ENCODE measurements around the gene CYP27A1. TPM values are rescaled to one million over a fixed set of nuclear protein-coding genes. Genes with fewer than 3 reads are reported as not detected.

Gene CYP27A1
- total and polyA plus RNA-seq, 12 donors: 29.1 to 124 (median 81.0) TPM

DNA sequence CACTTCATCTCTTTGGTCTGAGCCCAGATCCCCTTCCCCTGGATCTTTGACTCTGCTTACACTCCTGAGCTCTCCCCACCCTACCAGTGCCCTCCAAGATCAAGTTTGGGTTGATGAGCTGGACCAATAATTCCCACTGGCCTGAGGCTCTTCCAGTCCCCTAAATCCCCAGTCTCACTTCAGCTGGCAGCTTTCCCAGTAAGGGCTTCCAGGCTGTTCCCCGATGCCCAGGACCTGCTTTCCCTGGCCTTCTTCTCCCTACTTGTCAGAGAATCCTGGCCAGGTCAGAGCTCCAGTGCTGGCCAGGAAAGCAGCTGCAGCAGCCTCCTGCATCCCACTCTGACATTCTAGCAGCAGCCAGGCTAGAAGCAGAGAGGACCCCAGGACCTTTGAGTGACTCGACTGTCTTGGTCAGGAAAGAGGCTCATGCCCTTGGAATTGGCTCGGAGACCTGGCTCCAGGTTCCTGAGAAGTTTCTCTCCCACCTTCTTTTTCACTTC, 81.1 kb downstream of the CYP27A1 start:
- Histone ChIP-seq H3K4me3 (no peak overlapping the region), H3K36me3 (replicated peaks in 1 of 2) (no peaks in the 10 kb centered on the region), H3K9me3 (replicated peaks in 1 of 3) (no peaks in the 10 kb centered on the region), H3K27ac (no peak overlapping the region), H3K27me3 (peaks cover 40% of the 10 kb centered on the region), H3K4me1 (replicated peaks in 1 of 2) (peaks cover 0 to 13% of the 10 kb centered on the region in 2 donors)
- no peak for DNase-seq
- intact Hi-C loops (cut with DNase I): no loop called here
- TF ChIP-seq POLR2A (IDR thresholded peaks at IDR 0.05): no peak
- TF ChIP-seq, protein P1, sequence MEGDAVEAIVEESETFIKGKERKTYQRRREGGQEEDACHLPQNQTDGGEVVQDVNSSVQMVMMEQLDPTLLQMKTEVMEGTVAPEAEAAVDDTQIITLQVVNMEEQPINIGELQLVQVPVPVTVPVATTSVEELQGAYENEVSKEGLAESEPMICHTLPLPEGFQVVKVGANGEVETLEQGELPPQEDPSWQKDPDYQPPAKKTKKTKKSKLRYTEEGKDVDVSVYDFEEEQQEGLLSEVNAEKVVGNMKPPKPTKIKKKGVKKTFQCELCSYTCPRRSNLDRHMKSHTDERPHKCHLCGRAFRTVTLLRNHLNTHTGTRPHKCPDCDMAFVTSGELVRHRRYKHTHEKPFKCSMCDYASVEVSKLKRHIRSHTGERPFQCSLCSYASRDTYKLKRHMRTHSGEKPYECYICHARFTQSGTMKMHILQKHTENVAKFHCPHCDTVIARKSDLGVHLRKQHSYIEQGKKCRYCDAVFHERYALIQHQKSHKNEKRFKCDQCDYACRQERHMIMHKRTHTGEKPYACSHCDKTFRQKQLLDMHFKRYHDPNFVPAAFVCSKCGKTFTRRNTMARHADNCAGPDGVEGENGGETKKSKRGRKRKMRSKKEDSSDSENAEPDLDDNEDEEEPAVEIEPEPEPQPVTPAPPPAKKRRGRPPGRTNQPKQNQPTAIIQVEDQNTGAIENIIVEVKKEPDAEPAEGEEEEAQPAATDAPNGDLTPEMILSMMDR (IDR thresholded peaks at IDR 0.05): no peak
- WGBS, 4 donors: 71 to 89% (median 80%) methylated on average over 3 of the region's 3 CpGs

Small RNA genes within 50 kb of the gene (microRNA-seq; reads per million reads assigned to microRNA genes)
- 0 reads per million in 3 donors for gene MIR9500

Other genes with a start within 250 kb of the CYP27A1 start
- gene USP37, start 213.8 kb upstream of the CYP27A1 start, total RNA-seq: 10 to 100 TPM in 7 of 9 donors, 1 to 10 TPM in 2; 4.8 to 30.7 (median 14.0) TPM
- gene USP37, start 213.8 kb upstream of the CYP27A1 start, polyA plus RNA-seq: 1 to 10 TPM; 2.5 to 8.3 (median 3.3) TPM
- gene CNOT9, start 213.3 kb upstream of the CYP27A1 start, total RNA-seq: 10 to 100 TPM; 28.6 to 58.5 (median 39.5) TPM
- gene CNOT9, start 213.3 kb upstream of the CYP27A1 start, polyA plus RNA-seq: 10 to 100 TPM; 20.4 to 47.7 (median 22.8) TPM
- 1 to 10 TPM in 6 of 9 donors, under 1 TPM in 3; 0.72 to 5.8 (median 1.3) TPM for gene PLCD4, start 174.2 kb upstream of the CYP27A1 start, total RNA-seq
- 10 to 100 TPM in 1 of 3 donors, 1 to 10 TPM in 2; 4.5 to 23.2 (median 5.5) TPM for gene PLCD4, start 174.2 kb upstream of the CYP27A1 start, polyA plus RNA-seq
- gene ZNF142, start 122.5 kb upstream of the CYP27A1 start, total RNA-seq: 10 to 100 TPM in 8 of 9 donors, 1 to 10 TPM in 1; 6.5 to 24.6 (median 20.6) TPM
- 10 to 100 TPM in 1 of 3 donors, 1 to 10 TPM in 2; 8.6 to 21.0 (median 9.5) TPM for gene ZNF142, start 122.5 kb upstream of the CYP27A1 start, polyA plus RNA-seq
- 10 to 100 TPM; 16.1 to 54.6 (median 41.4) TPM for gene BCS1L, start 122.5 kb upstream of the CYP27A1 start, total RNA-seq
- 10 to 100 TPM; 39.2 to 97.9 (median 84.2) TPM for gene BCS1L, start 122.5 kb upstream of the CYP27A1 start, polyA plus RNA-seq
- gene RNF25, start 110.1 kb upstream of the CYP27A1 start, total RNA-seq: 10 to 100 TPM; 19.7 to 45.6 (median 24.7) TPM
- gene RNF25, start 110.1 kb upstream of the CYP27A1 start, polyA plus RNA-seq: 10 to 100 TPM; 49.1 to 70.4 (median 58.4) TPM
- gene STK36, start 110.1 kb upstream of the CYP27A1 start, total RNA-seq: 10 to 100 TPM; 12.4 to 89.0 (median 36.0) TPM
- 100 to 1,000 TPM in 2 of 3 donors, 10 to 100 TPM in 1; 14.6 to 112 (median 109) TPM for gene STK36, start 110.1 kb upstream of the CYP27A1 start, polyA plus RNA-seq
- 10 to 100 TPM; 10.6 to 51.4 (median 20.5) TPM for gene TTLL4, start 71.3 kb upstream of the CYP27A1 start, total RNA-seq
- gene TTLL4, start 71.3 kb upstream of the CYP27A1 start, polyA plus RNA-seq: 10 to 100 TPM; 22.5 to 65.4 (median 36.8) TPM
- under 1 TPM in 1 of 9 donors, not detected in 8; 0.20 TPM for gene PRKAG3, start 49.7 kb downstream of the CYP27A1 start, total RNA-seq
- not detected for gene PRKAG3, start 49.7 kb downstream of the CYP27A1 start, polyA plus RNA-seq
- gene WNT6, start 77.7 kb downstream of the CYP27A1 start, total RNA-seq: 1 to 10 TPM in 2 of 9 donors, under 1 TPM in 6, not detected in 1; 0.06 to 2.2 (median 0.67) TPM
- gene WNT6, start 77.7 kb downstream of the CYP27A1 start, polyA plus RNA-seq: 1 to 10 TPM in 1 of 3 donors, under 1 TPM in 1, not detected in 1; 0.40 to 1.8 TPM
- gene WNT10A, start 98.7 kb downstream of the CYP27A1 start, total RNA-seq: under 1 TPM in 2 of 9 donors, not detected in 7; 0.14 to 0.43 TPM
- gene WNT10A, start 98.7 kb downstream of the CYP27A1 start, polyA plus RNA-seq: under 1 TPM in 2 of 3 donors, not detected in 1; 0.07 to 0.24 TPM
- gene CDK5R2, start 177.5 kb downstream of the CYP27A1 start, total RNA-seq: 1 to 10 TPM in 3 of 9 donors, under 1 TPM in 3, not detected in 3; 0.13 to 8.7 (median 1.1) TPM
- 10 to 100 TPM in 1 of 3 donors, 1 to 10 TPM in 2; 1.7 to 10.4 (median 5.0) TPM for gene CDK5R2, start 177.5 kb downstream of the CYP27A1 start, polyA plus RNA-seq
- 1 to 10 TPM in 3 of 9 donors, under 1 TPM in 2, not detected in 4; 0.22 to 7.2 (median 1.2) TPM for gene FEV, start 203.0 kb downstream of the CYP27A1 start, total RNA-seq
- 10 to 100 TPM in 1 of 3 donors, 1 to 10 TPM in 2; 3.5 to 16.5 (median 5.3) TPM for gene FEV, start 203.0 kb downstream of the CYP27A1 start, polyA plus RNA-seq
- gene CRYBA2, start 211.3 kb downstream of the CYP27A1 start, total RNA-seq: 1 to 10 TPM in 3 of 9 donors, under 1 TPM in 2, not detected in 4; 0.39 to 6.8 (median 2.1) TPM
- gene CRYBA2, start 211.3 kb downstream of the CYP27A1 start, polyA plus RNA-seq: 10 to 100 TPM in 1 of 3 donors, 1 to 10 TPM in 2; 1.6 to 26.6 (median 7.2) TPM